Peyer's patch (tissue), 4 donors: ENCODE data around the gene IFNA21. TPM values are rescaled to one million over a fixed set of nuclear protein-coding genes. Genes with fewer than 3 reads are reported as not detected.
A peak's percentile ranks its signal among the peaks of the same experiment; 100 is the strongest.

Source experiments
- DNase-seq, 3 donors: peaks; one replicate each; pipeline ENCODE4 v3.0.0-alpha.2; 2017 to 2019
- H3K27ac ChIP-seq, 4 donors: fragments of 200-600 bp; sonication (generic); one replicate each; pipeline ENCODE4 v1.5.1; 2016 to 2019
- H3K27me3 ChIP-seq, 2 donors: fragments of 200-600 bp; sonication (generic); one replicate each; pipeline ENCODE4 v1.5.1; 2019
- H3K36me3 ChIP-seq, 3 donors: fragments of 200-600 bp; sonication (generic); one replicate each; pipeline ENCODE4 v1.5.1; 2016 to 2019
- H3K4me1 ChIP-seq, 4 donors: fragments of 200-600 bp; sonication (generic); one replicate each; pipeline ENCODE4 v1.5.1; 2016 to 2019
- H3K4me3 ChIP-seq, 4 donors: fragments of 200-600 bp; sonication (generic); 1 replicate in 3 of 4; 2 replicates in 1 of 4; pipeline ENCODE4 v1.5.1; 2016 to 2019; ENCODE audit warnings: mild to moderate bottlenecking in 1 of 4
- H3K9me3 ChIP-seq, 4 donors: fragments of 200-600 bp; sonication (generic); one replicate each; pipeline ENCODE4 v1.5.1; 2016 to 2019; ENCODE audit warnings: mild to moderate bottlenecking in 1 of 4
- POLR2A ChIP-seq, 2 donors: fragments of 450-650 bp; IDR thresholded peaks; one replicate each; pipeline ENCODE4 v1.5.1; 2017; ENCODE audit warnings: antibody characterized with exemption in 2 of 2, mild to moderate bottlenecking in 2 of 2, moderate library complexity in 2 of 2
- total RNA-seq, 4 donors: library from RNA; depleted of rRNA; stranded (reverse); fragments of >200 nt; gene quantifications; one replicate each; pipeline ENCODE4 v1.1.0, GENCODE V29; 2016
- TF ChIP-seq, protein P1 (sequence below), 6 experiments: fragments of 450-650 bp in 4 of 6; fragments of 200-600 bp in 2 of 6; sonication (generic) in 1 of 6; IDR thresholded peaks; one replicate each; pipeline ENCODE4 v1.5.1; 2017 to 2019; ENCODE audit warnings: antibody characterized with exemption in 6 of 6, mild to moderate bottlenecking in 3 of 6, moderate library complexity in 1 of 6

Gene IFNA21
- total RNA-seq, 4 donors from 2014 or later: not detected

GRCh38 chr9:21165516-21165915 lies 944 bp downstream of the IFNA21 start:
- Histone ChIP-seq H3K4me1 (no peaks in the 10 kb centered on the region), H3K4me3 (no peak overlapping the region), H3K9me3 (no peaks in the 10 kb centered on the region), H3K27ac (no peak overlapping the region), H3K27me3 (no peaks in the 10 kb centered on the region), H3K36me3 (no peaks in the 10 kb centered on the region)
- DNase-seq: no peak
- no peak for TF ChIP-seq POLR2A (IDR thresholded peaks at IDR 0.05)
- TF ChIP-seq, protein P1, sequence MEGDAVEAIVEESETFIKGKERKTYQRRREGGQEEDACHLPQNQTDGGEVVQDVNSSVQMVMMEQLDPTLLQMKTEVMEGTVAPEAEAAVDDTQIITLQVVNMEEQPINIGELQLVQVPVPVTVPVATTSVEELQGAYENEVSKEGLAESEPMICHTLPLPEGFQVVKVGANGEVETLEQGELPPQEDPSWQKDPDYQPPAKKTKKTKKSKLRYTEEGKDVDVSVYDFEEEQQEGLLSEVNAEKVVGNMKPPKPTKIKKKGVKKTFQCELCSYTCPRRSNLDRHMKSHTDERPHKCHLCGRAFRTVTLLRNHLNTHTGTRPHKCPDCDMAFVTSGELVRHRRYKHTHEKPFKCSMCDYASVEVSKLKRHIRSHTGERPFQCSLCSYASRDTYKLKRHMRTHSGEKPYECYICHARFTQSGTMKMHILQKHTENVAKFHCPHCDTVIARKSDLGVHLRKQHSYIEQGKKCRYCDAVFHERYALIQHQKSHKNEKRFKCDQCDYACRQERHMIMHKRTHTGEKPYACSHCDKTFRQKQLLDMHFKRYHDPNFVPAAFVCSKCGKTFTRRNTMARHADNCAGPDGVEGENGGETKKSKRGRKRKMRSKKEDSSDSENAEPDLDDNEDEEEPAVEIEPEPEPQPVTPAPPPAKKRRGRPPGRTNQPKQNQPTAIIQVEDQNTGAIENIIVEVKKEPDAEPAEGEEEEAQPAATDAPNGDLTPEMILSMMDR (IDR thresholded peaks at IDR 0.05): no peak

DNA sequence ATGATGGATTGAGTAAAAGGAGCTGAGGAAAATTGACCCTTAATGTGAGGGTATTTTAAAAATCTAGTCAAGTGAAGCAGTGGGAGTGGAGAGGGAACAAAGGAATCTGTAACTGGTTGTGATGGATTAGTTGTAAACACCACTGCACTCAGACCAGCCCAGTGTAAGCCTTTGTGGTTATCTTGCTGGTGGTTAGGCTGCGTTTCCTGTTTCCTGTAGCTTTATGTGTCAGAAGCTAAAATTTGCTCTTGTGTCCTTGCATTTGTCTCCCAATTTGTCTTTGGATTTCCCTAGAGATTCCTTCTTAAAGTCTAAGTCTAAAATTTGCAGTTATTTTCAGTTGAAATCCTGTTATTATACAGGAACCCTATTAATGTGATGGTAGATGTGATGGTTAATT lies 6.3 kb downstream of the IFNA21 start:
- H3K4me1 ChIP-seq: no peaks in the 10 kb centered on the region
- no peaks in the 10 kb centered on the region for H3K9me3 ChIP-seq
- H3K27me3 ChIP-seq: no peaks in the 10 kb centered on the region
- TF ChIP-seq, protein P1 (IDR thresholded peaks at IDR 0.05): no peak
- TF ChIP-seq POLR2A (IDR thresholded peaks at IDR 0.05): no peak
- H3K27ac ChIP-seq: no peak overlapping the region
- no peaks in the 10 kb centered on the region for H3K36me3 ChIP-seq
- peak in 2 of 3 donors; percentile 28 to 71 for DNase-seq
- H3K4me3 ChIP-seq: no peak overlapping the region

GRCh38 chr9:21155501-21155900 lies 11.0 kb downstream of the IFNA21 start:
- Histone ChIP-seq H3K9me3 (no peaks in the 10 kb centered on the region), H3K4me1 (no peaks in the 10 kb centered on the region), H3K27ac (no peak overlapping the region), H3K4me3 (no peak overlapping the region), H3K27me3 (no peaks in the 10 kb centered on the region), H3K36me3 (no peaks in the 10 kb centered on the region)
- no peak for DNase-seq
- TF ChIP-seq POLR2A (IDR thresholded peaks at IDR 0.05): no peak
- TF ChIP-seq, protein P1 (IDR thresholded peaks at IDR 0.05): no peak

- Histone ChIP-seq H3K36me3 (no peaks in the 10 kb centered on the region), H3K27me3 (no peaks in the 10 kb centered on the region), H3K4me3 (no peak overlapping the region), H3K4me1 (no peaks in the 10 kb centered on the region), H3K9me3 (no peaks in the 10 kb centered on the region), H3K27ac (no peak overlapping the region)
- TF ChIP-seq, protein P1 (IDR thresholded peaks at IDR 0.05): peak in 1 of 6 experiments; percentile 23
- TF ChIP-seq POLR2A (IDR thresholded peaks at IDR 0.05): no peak
- no peak for DNase-seq
Measured at GRCh38 chr9:21154018-21154608, 12.3 kb downstream of the IFNA21 start.

GRCh38 chr9:21153336-21154017 lies 13.0 kb downstream of the IFNA21 start:
- TF ChIP-seq POLR2A (IDR thresholded peaks at IDR 0.05): no peak
- TF ChIP-seq, protein P1 (IDR thresholded peaks at IDR 0.05): no peak
- Histone ChIP-seq H3K27me3 (no peaks in the 10 kb centered on the region), H3K4me1 (no peaks in the 10 kb centered on the region), H3K27ac (no peak overlapping the region), H3K9me3 (no peaks in the 10 kb centered on the region), H3K4me3 (no peak overlapping the region), H3K36me3 (no peaks in the 10 kb centered on the region)
- DNase-seq: no peak
